OCI-LY1 (cell line): ENCODE measurements around the gene CATSPER3.

Experiments used
- H2AFZ ChIP-seq: fragments of 200-600 bp; sonication (generic), shearing (Covaris generic); 2 replicates; pipeline ENCODE4 v1.6.0; 2014; ENCODE audit warnings: antibody characterized with exemption, mild to moderate bottlenecking, low read length
- H3F3A ChIP-seq: fragments of 200-600 bp; sonication (generic), shearing (Covaris generic); 2 replicates; pipeline ENCODE4 v1.6.0; 2014; ENCODE audit warnings: mild to moderate bottlenecking, antibody characterized with exemption, low read length, moderate library complexity; ENCODE audit not compliant: insufficient read depth
- H3K27ac ChIP-seq: fragments of 200-600 bp; sonication (generic); 2 replicates; pipeline ENCODE4 v1.5.1; 2014; ENCODE audit warnings: low read length, mixed run types, mild to moderate bottlenecking, low read depth; ENCODE audit not compliant: poor library complexity, severe bottlenecking
- H3K27me3 ChIP-seq: fragments of 200-600 bp; sonication (generic); 2 replicates; pipeline ENCODE4 v1.6.0; 2014; ENCODE audit warnings: antibody characterized with exemption, mild to moderate bottlenecking, low read length, moderate library complexity; ENCODE audit not compliant: insufficient read depth
- H3K36me3 ChIP-seq: fragments of 200-600 bp; sonication (generic); 2 replicates; pipeline ENCODE4 v1.6.1; 2014; ENCODE audit warnings: mild to moderate bottlenecking, antibody characterized with exemption, low read length, moderate library complexity, mixed read lengths; ENCODE audit not compliant: insufficient read depth
- H3K4me1 ChIP-seq: fragments of 200-600 bp; sonication (generic); 2 replicates; pipeline ENCODE4 v1.5.1; 2014; ENCODE audit warnings: mild to moderate bottlenecking, low read length, moderate library complexity; ENCODE audit not compliant: insufficient read depth, severe bottlenecking
- H3K4me2 ChIP-seq: fragments of 200-600 bp; sonication (generic), shearing (Covaris generic); 2 replicates; pipeline ENCODE4 v1.6.1; 2014; ENCODE audit warnings: low read length
- H3K4me3 ChIP-seq: fragments of 200-600 bp; sonication (generic); 2 replicates; pipeline ENCODE4 v1.5.1; 2014; ENCODE audit warnings: low read length, low read depth, mild to moderate bottlenecking, mixed read lengths; ENCODE audit not compliant: poor library complexity, severe bottlenecking
- H3K79me2 ChIP-seq: fragments of 200-600 bp; shearing (Covaris generic); 2 replicates; pipeline ENCODE4 v1.6.1; 2016; ENCODE audit warnings: mixed run types, low read length, mixed read lengths; ENCODE audit not compliant: insufficient read depth
- H3K9ac ChIP-seq: fragments of 200-600 bp; sonication (generic), shearing (Covaris generic); 2 replicates; pipeline ENCODE4 v1.6.1; 2014; ENCODE audit warnings: mild to moderate bottlenecking, low read length, mixed read lengths
- H3K9me2 ChIP-seq: fragments of 200-600 bp; sonication (generic), shearing (Covaris generic); 2 replicates; pipeline ENCODE4 v1.6.1; 2014; ENCODE audit warnings: low read depth, mild to moderate bottlenecking, low read length, mixed read lengths
- H3K9me3 ChIP-seq: fragments of 200-600 bp; shearing (Covaris generic); 2 replicates; pipeline ENCODE4 v1.6.1; 2014; ENCODE audit warnings: low read length, mixed read lengths
- H4K20me1 ChIP-seq: fragments of 200-600 bp; sonication (generic), shearing (Covaris generic); 2 replicates; pipeline ENCODE4 v1.6.0; 2016; ENCODE audit warnings: mild to moderate bottlenecking, low read length; ENCODE audit not compliant: insufficient read depth
- CTCF ChIP-seq: fragments of 200-600 bp; sonication (generic), shearing (Covaris generic); IDR thresholded peaks from 2 replicates; pipeline ENCODE4 v1.5.1; 2017; ENCODE audit warnings: mild to moderate bottlenecking, antibody characterized with exemption, low read length, moderate library complexity, mixed read lengths
- EZH2 ChIP-seq: fragments of 200-600 bp; sonication (generic), shearing (Covaris generic); IDR thresholded peaks from 2 replicates; pipeline ENCODE4 v1.8.0; 2017; ENCODE audit warnings: borderline replicate concordance, mixed run types, mild to moderate bottlenecking, antibody characterized with exemption, low read length, moderate library complexity, mixed read lengths

CATSPER3 gene

GRCh38 chr5:135040333-135041144, 72.8 kb downstream of the CATSPER3 start:
- Histone ChIP-seq H3K79me2 (no peaks in the 10 kb centered on the region), H2AFZ (no peak overlapping the region), H4K20me1 (no peaks in the 10 kb centered on the region), H3K4me2 (peak overlapping the region; percentile 49; the same call in 1 of the 2 replicates), H3K4me3 (no peak overlapping the region), H3K9me3 (no peaks in the 10 kb centered on the region), H3K9me2 (no peaks in the 10 kb centered on the region), H3K36me3 (no peaks in the 10 kb centered on the region; the same call in 1 of the 2 replicates), H3K4me1 (peaks cover 21% of the 10 kb centered on the region), H3K9ac (no peak overlapping the region; the same call in 1 of the 2 replicates), H3K27ac (no peak overlapping the region), H3F3A (no peaks in the 10 kb centered on the region), H3K27me3 (no peaks in the 10 kb centered on the region; the same call in 1 of the 2 replicates)
- no peak for TF ChIP-seq EZH2
- TF ChIP-seq CTCF: no peak

GRCh38 chr5:135041145-135041587, 73.5 kb downstream of the CATSPER3 start:
- H3K9me2 ChIP-seq: no peaks in the 10 kb centered on the region
- no peaks in the 10 kb centered on the region for H4K20me1 ChIP-seq
- H3K9me3 ChIP-seq: no peaks in the 10 kb centered on the region
- no peak overlapping the region for H3K4me3 ChIP-seq
- peaks cover 24% of the 10 kb centered on the region for H3K4me1 ChIP-seq
- H3K27me3 ChIP-seq: no peaks in the 10 kb centered on the region; the same call in 1 of the 2 replicates
- H3K27ac ChIP-seq: no peak overlapping the region
- TF ChIP-seq EZH2: no peak
- no peak for TF ChIP-seq CTCF
- no peaks in the 10 kb centered on the region for H3K79me2 ChIP-seq
- no peak overlapping the region for H2AFZ ChIP-seq
- H3F3A ChIP-seq: no peaks in the 10 kb centered on the region
- H3K9ac ChIP-seq: no peak overlapping the region
- no peak overlapping the region for H3K4me2 ChIP-seq
- no peaks in the 10 kb centered on the region; the same call in 1 of the 2 replicates for H3K36me3 ChIP-seq

GRCh38 chr5:135041726-135042125, 74.0 kb downstream of the CATSPER3 start:
- no peak for TF ChIP-seq EZH2
- TF ChIP-seq CTCF: no peak
- H3K9me3 ChIP-seq: no peaks in the 10 kb centered on the region
- no peak overlapping the region for H3K4me2 ChIP-seq
- H3K9me2 ChIP-seq: no peaks in the 10 kb centered on the region
- no peaks in the 10 kb centered on the region; the same call in 1 of the 2 replicates for H3K36me3 ChIP-seq
- H3K9ac ChIP-seq: no peak overlapping the region
- no peak overlapping the region for H3K27ac ChIP-seq
- peaks cover 28% of the 10 kb centered on the region for H3K4me1 ChIP-seq
- no peaks in the 10 kb centered on the region for H3F3A ChIP-seq
- H3K79me2 ChIP-seq: no peaks in the 10 kb centered on the region
- H3K27me3 ChIP-seq: no peaks in the 10 kb centered on the region; the same call in 1 of the 2 replicates
- no peak overlapping the region for H3K4me3 ChIP-seq
- no peak overlapping the region for H2AFZ ChIP-seq
- no peaks in the 10 kb centered on the region for H4K20me1 ChIP-seq
